K562 (cell line): ENCODE results near the gene PACRG. TPM values are rescaled to one million over a fixed set of nuclear protein-coding genes. Genes with fewer than 3 reads are reported as not detected.

Source experiments
- CBX5 ChIP-seq: IDR thresholded peaks from 2 replicates; pipeline ENCODE4 v1.6.1; 2014; ENCODE audit warnings: low read depth, borderline replicate concordance
- CEBPB ChIP-seq: fragments of 450-650 bp; IDR thresholded peaks from 2 replicates; pipeline ENCODE4 v1.6.1; 2016; ENCODE audit warnings: missing genetic modification characterization, missing compliant biosample characterization
- COPS2 ChIP-seq: fragments of 450-650 bp; conservative IDR thresholded peaks from 2 replicates; pipeline ENCODE4 v1.6.1; 2016; ENCODE audit warnings: mild to moderate bottlenecking, moderate library complexity
- ETV6 ChIP-seq, 3 experiments: fragments of 150-350 bp in 1 of 3; sonication (generic) in 1 of 3; formaldehyde crosslinking in 1 of 3; IDR thresholded peaks; 2 replicates each; pipeline versions ENCODE4 v1.6.1 to v1.8.0; 2014 to 2022; ENCODE audit warnings: borderline replicate concordance in 2 of 3, low read depth in 2 of 3, antibody characterized with exemption in 1 of 3, low read length in 1 of 3, mild to moderate bottlenecking in 1 of 3, missing genetic modification reagents in 1 of 3
- FOS ChIP-seq: IDR thresholded peaks from 3 replicates; pipeline ENCODE4 v1.6.1; 2011; ENCODE audit not compliant: insufficient read length; ENCODE audit errors: extremely low read depth
- FOXK2 ChIP-seq, 2 experiments: fragments of 450-650 bp; IDR thresholded peaks in 1 of 2; conservative IDR thresholded peaks in 1 of 2; 2 replicates each; pipeline ENCODE4 v1.6.1; 2016; ENCODE audit warnings: low read depth in 2 of 2, mild to moderate bottlenecking in 1 of 2
- HDAC8 ChIP-seq: fragments of 450-650 bp; IDR thresholded peaks from 2 replicates; pipeline ENCODE4 v1.6.1; 2016; ENCODE audit warnings: mild to moderate bottlenecking, missing genetic modification characterization, moderate library complexity, missing compliant biosample characterization
- HNRNPUL1 ChIP-seq: fragments of 200-400 bp; formaldehyde crosslinking; IDR thresholded peaks from 2 replicates; pipeline ENCODE4 v1.6.1; 2017; ENCODE audit warnings: low read length
- MECOM ChIP-seq: fragments of 250-450 bp; sonication (Bioruptor Pico); IDR thresholded peaks from 2 replicates; pipeline ENCODE4 v1.8.0; 2022; ENCODE audit warnings: inconsistent platforms
- MEIS2 ChIP-seq: fragments of 450-650 bp; IDR thresholded peaks from 2 replicates; pipeline ENCODE4 v1.6.1; 2014; ENCODE audit warnings: mild to moderate bottlenecking; ENCODE audit not compliant: partially characterized antibody
- NBN ChIP-seq: fragments of 450-650 bp; IDR thresholded peaks from 2 replicates; pipeline ENCODE4 v1.6.1; 2016; ENCODE audit warnings: low read depth, mild to moderate bottlenecking
- RFX5 ChIP-seq: IDR thresholded peaks from 2 replicates; pipeline ENCODE4 v1.6.1; 2011; ENCODE audit warnings: low read depth, mild to moderate bottlenecking, improper control_type of control experiment, low read length
- TRIM24 ChIP-seq, 2 experiments: fragments of 450-650 bp; IDR thresholded peaks; 2 replicates each; pipeline ENCODE4 v1.6.1; 2016
- ZC3H4 ChIP-seq: sonication (generic); formaldehyde crosslinking; IDR thresholded peaks from 2 replicates; pipeline ENCODE4 v1.9.0; 2021; ENCODE audit warnings: missing genetic modification reagents, borderline replicate concordance
- ZEB2 ChIP-seq: fragments of 450-650 bp; IDR thresholded peaks from 2 replicates; pipeline ENCODE4 v1.6.1; 2016
- ZNF12 ChIP-seq: sonication (generic); formaldehyde crosslinking; IDR thresholded peaks from 2 replicates; pipeline ENCODE4 v1.4.0; 2020; ENCODE audit warnings: mild to moderate bottlenecking, missing genetic modification reagents
- ZNF134 ChIP-seq: fragments of 250-450 bp; sonication (Bioruptor Pico); conservative IDR thresholded peaks from 2 replicates; pipeline ENCODE4 v1.4.0; 2020
- ZNF561 ChIP-seq: fragments of 450-650 bp; formaldehyde crosslinking; conservative IDR thresholded peaks from 2 replicates; pipeline ENCODE4 v1.4.0; 2020; ENCODE audit warnings: mild to moderate bottlenecking, moderate library complexity
- ZNF644 ChIP-seq: fragments of 200-800 bp; sonication (Bioruptor generic); IDR thresholded peaks from 2 replicates; pipeline ENCODE4 v1.6.1; 2016; ENCODE audit warnings: low read depth, missing genetic modification characterization, missing compliant biosample characterization
- polyA plus RNA-seq, 8 experiments: library from polyadenylated mRNA; depleted of rRNA in 4 of 8; stranded (reverse) in 5 of 8; unstranded in 3 of 8; fragments of >200 nt; fragmentation: Nextera tagmentation in 2 of 8; fragmentation: Illumina TruSeq in 1 of 8; extraction: Ambion mirVana in 2 of 8; extraction: Trizol in 1 of 8; gene quantifications; 2 replicates each; pipeline versions ENCODE4 v1.2.1 to v1.2.3, GENCODE V29; 2011 to 2014; ENCODE audit warnings: inconsistent platforms in 1 of 8, missing spikeins in 1 of 8
- total RNA-seq, 7 experiments: library from RNA; depleted of rRNA in 6 of 7; stranded (reverse); fragments of >200 nt in 6 of 7; fragmentation: Illumina TruSeq in 2 of 7; extraction: Trizol in 2 of 7; gene quantifications; 2 replicates each; pipeline versions ENCODE4 v1.2.1 to v1.2.3, GENCODE V29; 2011 to 2021; ENCODE audit warnings: low replicate concordance in 1 of 7
- TF ChIP-seq, protein P1 (sequence below): fragments of 250-450 bp; sonication (Bioruptor Pico); IDR thresholded peaks from 2 replicates; pipeline ENCODE4 v1.5.0; 2020; ENCODE audit warnings: mild to moderate bottlenecking
- TF ChIP-seq, protein P2 (sequence below): fragments of 200-800 bp; sonication (Bioruptor generic); IDR thresholded peaks from 2 replicates; pipeline ENCODE4 v1.6.1; 2017; ENCODE audit warnings: missing genetic modification characterization, missing compliant biosample characterization
- TF ChIP-seq, protein P3 (sequence below): fragments of 450-650 bp; IDR thresholded peaks from 2 replicates; pipeline ENCODE4 v1.6.1; 2016; ENCODE audit warnings: low read depth, mild to moderate bottlenecking, moderate library complexity
- TF ChIP-seq, protein P4 (sequence below): fragments of 250-450 bp; sonication (Bioruptor Pico); IDR thresholded peaks from 2 replicates; pipeline ENCODE4 v1.8.0; 2021; ENCODE audit warnings: borderline replicate concordance, mild to moderate bottlenecking, moderate library complexity; ENCODE audit not compliant: poor library complexity, severe bottlenecking
- TF ChIP-seq, protein P5 (sequence below): fragments of 450-650 bp; IDR thresholded peaks from 2 replicates; pipeline ENCODE4 v1.6.1; 2016; ENCODE audit warnings: missing biosample characterization, missing genetic modification characterization

The PACRG gene
- total and polyA plus RNA-seq, 9 of the 15 experiments (the other 6 are each of a cell fraction or from before 2014, with no cell fraction given): 0.04 TPM; not detected in 8

DNA sequence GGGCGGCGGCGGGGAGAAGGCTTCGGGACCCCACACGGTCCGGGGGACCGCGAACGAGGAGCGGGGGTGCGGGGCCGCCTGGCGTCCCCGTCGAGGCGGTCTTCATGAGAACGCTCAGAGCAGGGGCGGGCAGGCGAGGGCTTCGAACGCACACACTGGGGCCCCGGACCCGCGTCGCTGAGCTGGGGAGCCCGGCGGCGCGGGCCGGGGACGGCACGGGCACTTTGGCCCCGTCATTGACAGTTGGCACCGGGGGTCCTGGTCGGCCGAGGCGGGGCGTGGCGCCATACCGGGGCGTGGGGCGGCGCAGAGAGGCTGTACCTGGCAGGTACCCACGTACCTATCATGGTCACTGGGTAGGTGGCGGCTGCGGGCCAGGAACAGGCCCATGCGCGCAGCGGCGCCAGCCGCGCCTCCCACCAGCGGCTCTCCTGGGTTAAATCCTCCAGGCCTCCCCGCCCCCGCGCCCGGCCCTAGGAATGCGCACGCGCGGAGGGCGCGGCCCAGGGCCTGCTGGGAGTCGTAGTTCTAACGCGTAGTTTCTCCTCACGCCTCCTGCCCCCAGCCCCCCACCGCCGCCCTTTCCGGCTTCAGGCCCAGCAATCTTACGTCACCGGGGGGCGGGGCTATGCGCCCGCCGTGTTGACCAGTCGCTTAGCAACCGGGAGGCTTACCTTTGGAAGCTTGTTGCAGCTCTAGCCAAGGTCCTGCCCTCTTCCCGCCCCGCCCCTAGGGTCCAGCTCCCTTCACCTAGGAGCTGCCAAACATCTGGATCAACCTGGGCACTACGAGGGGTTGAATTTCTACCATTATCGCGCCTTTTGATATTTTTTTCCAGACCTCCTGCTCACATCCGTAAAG lies at the start of gene PACRG, which contains the start of gene PRKN (continued):
- TF ChIP-seq ZEB2 (no peak), NBN (no peak), COPS2 (no peak), ETV6 (IDR thresholded peaks at IDR 0.05; ENCODE audit: borderline replicate concordance in 1 of 2, low read depth in 2 of 2, low read length in 1 of 2) (no peak), ETV6 (CRISPR knock-in tag; IDR thresholded peaks at IDR 0.05; ENCODE audit: borderline replicate concordance) (no peak), MECOM (CRISPR knock-in tag) (no peak), FOS (no peak), ZNF134 (CRISPR knock-in tag) (no peak), TRIM24 (IDR thresholded peaks at IDR 0.05) (no peak), HDAC8 (tag) (no peak), ZNF12 (CRISPR knock-in tag) (0 out of 2 replicates have a peak, but pooled peaks have one; percentile 26), RFX5 (no peak), ZC3H4 (CRISPR knock-in tag) (no peak), CBX5 (no peak), ZNF644 (tag) (no peak), ZNF561 (CRISPR knock-in tag) (no peak), FOXK2 (conservative IDR thresholded peaks at IDR 0.05 in 1 of 2, IDR thresholded peaks at IDR 0.05 in 1 of 2; ENCODE audit: low read depth in 2 of 2) (peak; percentile 51 to 64; a peak in 2 of 4 replicates), HNRNPUL1 (no peak), MEIS2 (peak; percentile 57), CEBPB (tag) (peak; percentile 76; the same call in 1 of the 2 replicates)
- TF ChIP-seq, protein P1, sequence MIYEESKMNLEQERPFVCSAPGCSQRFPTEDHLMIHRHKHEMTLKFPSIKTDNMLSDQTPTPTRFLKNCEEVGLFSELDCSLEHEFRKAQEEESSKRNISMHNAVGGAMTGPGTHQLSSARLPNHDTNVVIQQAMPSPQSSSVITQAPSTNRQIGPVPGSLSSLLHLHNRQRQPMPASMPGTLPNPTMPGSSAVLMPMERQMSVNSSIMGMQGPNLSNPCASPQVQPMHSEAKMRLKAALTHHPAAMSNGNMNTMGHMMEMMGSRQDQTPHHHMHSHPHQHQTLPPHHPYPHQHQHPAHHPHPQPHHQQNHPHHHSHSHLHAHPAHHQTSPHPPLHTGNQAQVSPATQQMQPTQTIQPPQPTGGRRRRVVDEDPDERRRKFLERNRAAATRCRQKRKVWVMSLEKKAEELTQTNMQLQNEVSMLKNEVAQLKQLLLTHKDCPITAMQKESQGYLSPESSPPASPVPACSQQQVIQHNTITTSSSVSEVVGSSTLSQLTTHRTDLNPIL (CRISPR knock-in tag): no peak
- TF ChIP-seq, protein P2, sequence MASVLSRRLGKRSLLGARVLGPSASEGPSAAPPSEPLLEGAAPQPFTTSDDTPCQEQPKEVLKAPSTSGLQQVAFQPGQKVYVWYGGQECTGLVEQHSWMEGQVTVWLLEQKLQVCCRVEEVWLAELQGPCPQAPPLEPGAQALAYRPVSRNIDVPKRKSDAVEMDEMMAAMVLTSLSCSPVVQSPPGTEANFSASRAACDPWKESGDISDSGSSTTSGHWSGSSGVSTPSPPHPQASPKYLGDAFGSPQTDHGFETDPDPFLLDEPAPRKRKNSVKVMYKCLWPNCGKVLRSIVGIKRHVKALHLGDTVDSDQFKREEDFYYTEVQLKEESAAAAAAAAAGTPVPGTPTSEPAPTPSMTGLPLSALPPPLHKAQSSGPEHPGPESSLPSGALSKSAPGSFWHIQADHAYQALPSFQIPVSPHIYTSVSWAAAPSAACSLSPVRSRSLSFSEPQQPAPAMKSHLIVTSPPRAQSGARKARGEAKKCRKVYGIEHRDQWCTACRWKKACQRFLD: no peak; the same call in 1 of the 2 replicates
- TF ChIP-seq, protein P3, sequence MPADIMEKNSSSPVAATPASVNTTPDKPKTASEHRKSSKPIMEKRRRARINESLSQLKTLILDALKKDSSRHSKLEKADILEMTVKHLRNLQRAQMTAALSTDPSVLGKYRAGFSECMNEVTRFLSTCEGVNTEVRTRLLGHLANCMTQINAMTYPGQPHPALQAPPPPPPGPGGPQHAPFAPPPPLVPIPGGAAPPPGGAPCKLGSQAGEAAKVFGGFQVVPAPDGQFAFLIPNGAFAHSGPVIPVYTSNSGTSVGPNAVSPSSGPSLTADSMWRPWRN: no peak
- TF ChIP-seq, protein P4, sequence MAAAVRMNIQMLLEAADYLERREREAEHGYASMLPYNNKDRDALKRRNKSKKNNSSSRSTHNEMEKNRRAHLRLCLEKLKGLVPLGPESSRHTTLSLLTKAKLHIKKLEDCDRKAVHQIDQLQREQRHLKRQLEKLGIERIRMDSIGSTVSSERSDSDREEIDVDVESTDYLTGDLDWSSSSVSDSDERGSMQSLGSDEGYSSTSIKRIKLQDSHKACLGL: no peak
- TF ChIP-seq, protein P5, sequence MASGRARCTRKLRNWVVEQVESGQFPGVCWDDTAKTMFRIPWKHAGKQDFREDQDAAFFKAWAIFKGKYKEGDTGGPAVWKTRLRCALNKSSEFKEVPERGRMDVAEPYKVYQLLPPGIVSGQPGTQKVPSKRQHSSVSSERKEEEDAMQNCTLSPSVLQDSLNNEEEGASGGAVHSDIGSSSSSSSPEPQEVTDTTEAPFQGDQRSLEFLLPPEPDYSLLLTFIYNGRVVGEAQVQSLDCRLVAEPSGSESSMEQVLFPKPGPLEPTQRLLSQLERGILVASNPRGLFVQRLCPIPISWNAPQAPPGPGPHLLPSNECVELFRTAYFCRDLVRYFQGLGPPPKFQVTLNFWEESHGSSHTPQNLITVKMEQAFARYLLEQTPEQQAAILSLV (tag): no peak
